Natural killer cell treated with Interleukin-12 subunit alpha and Interleukin-12 subunit beta and Interleukin-15 and Interleukin-18, amount 100 ng/mL, for 72 hours (primary cell): ENCODE data around the gene FOXJ3. TPM values are rescaled to one million over a fixed set of nuclear protein-coding genes. Genes with fewer than 3 reads are reported as not detected.
A peak's percentile ranks its signal among the peaks of the same experiment; 100 is the strongest.

Source experiments
- ATAC-seq, 2 donors: fragments of 150-1000 bp; cut with Tn5 transposase in 1 of 2; sonication (Bioruptor Pico), chemical (Tn5 transposase) in 1 of 2; 2 replicates each; pipeline ENCODE4 v1.10.0; 2021
- DNase-seq: peaks from one replicate; pipeline ENCODE4 v3.0.0; 2022; ENCODE audit warnings: low spot score
- H3K27ac Mint-ChIP-seq, 2 donors: 1 replicate in 1 of 2; 2 replicates in 1 of 2; pipeline ENCODE4 v1.8.0; 2022; ENCODE audit warnings: mixed read lengths in 2 of 2, mild to moderate bottlenecking in 1 of 2, moderate library complexity in 1 of 2
- H3K27me3 Mint-ChIP-seq, 2 donors: 1 replicate in 1 of 2; 2 replicates in 1 of 2; pipeline ENCODE4 v1.8.0; 2022; ENCODE audit warnings: mixed read lengths in 2 of 2
- H3K36me3 Mint-ChIP-seq: one replicate; pipeline ENCODE4 v1.8.0; 2022; ENCODE audit warnings: mixed read lengths
- H3K4me1 Mint-ChIP-seq, 2 donors: 1 replicate in 1 of 2; 2 replicates in 1 of 2; pipeline ENCODE4 v1.8.0; 2022; ENCODE audit warnings: low read depth in 2 of 2, mixed read lengths in 2 of 2, mild to moderate bottlenecking in 1 of 2
- H3K4me3 Mint-ChIP-seq: one replicate; pipeline ENCODE4 v1.8.0; 2022; ENCODE audit warnings: mixed read lengths
- H3K9me3 Mint-ChIP-seq: 2 replicates; pipeline ENCODE4 v1.8.0; 2022; ENCODE audit warnings: mixed read lengths
- total RNA-seq, 2 donors: library from RNA; stranded (reverse); gene quantifications; one replicate each; pipeline ENCODE4 v1.2.3, GENCODE V29; 2022

FOXJ3 gene
- total RNA-seq, 2 donors from 2014 or later: 57.9 to 69.9 TPM

- peaks cover 6 to 7% of the 10 kb centered on the region in 2 donors for H3K4me1 Mint-ChIP-seq
- no peaks in the 10 kb centered on the region for H3K9me3 Mint-ChIP-seq
- H3K27ac Mint-ChIP-seq: no peak overlapping the region
- DNase-seq (no peak), ATAC-seq (no peak)
- H3K36me3 Mint-ChIP-seq: peaks cover 12% of the 10 kb centered on the region
- no peak overlapping the region for H3K4me3 Mint-ChIP-seq
- peaks cover 3 to 4% of the 10 kb centered on the region in 2 donors for H3K27me3 Mint-ChIP-seq
These were observed 169.4 kb downstream of the FOXJ3 start for GRCh38 chr1:42165511-42166210.

GRCh38 chr1:42164551-42165420 is 170.2 kb downstream of the FOXJ3 start, which contains the start of gene GUCA2A:
Gene GUCA2A, minus strand, starts transcription at chr1:42164745. Its CDS starts 33 bp downstream, at chr1:42164712.
- no peak for DNase-seq
- ATAC-seq: peak in 1 of 2 donors; percentile 14
- peaks cover 6 to 7% of the 10 kb centered on the region in 2 donors for H3K4me1 Mint-ChIP-seq
- H3K9me3 Mint-ChIP-seq: no peaks in the 10 kb centered on the region
- H3K27me3 Mint-ChIP-seq: peaks cover 5 to 10% of the 10 kb centered on the region in 2 donors
- H3K36me3 Mint-ChIP-seq: peaks cover 17% of the 10 kb centered on the region
- H3K4me3 Mint-ChIP-seq: no peak within 1 kb of the TSS
- H3K27ac Mint-ChIP-seq: no peak within 1 kb of the TSS

- ATAC-seq: no peak
- Mint-ChIP-seq H3K9me3 (no peaks in the 10 kb centered on the region), H3K4me3 (no peak overlapping the region), H3K36me3 (peaks cover 17% of the 10 kb centered on the region), H3K27me3 (peaks cover 5 to 14% of the 10 kb centered on the region in 2 donors), H3K4me1 (peaks cover 6 to 7% of the 10 kb centered on the region in 2 donors), H3K27ac (no peak overlapping the region)
- DNase-seq: no peak
These were observed 171.2 kb downstream of the FOXJ3 start for GRCh38 chr1:42163536-42164503.

GRCh38 chr1:42163114-42163513 is 171.9 kb downstream of the FOXJ3 start:
- ATAC-seq (no peak), DNase-seq (no peak)
- H3K4me1 Mint-ChIP-seq: peaks cover 7% of the 10 kb centered on the region in 2 donors
- H3K9me3 Mint-ChIP-seq: no peaks in the 10 kb centered on the region
- no peak overlapping the region for H3K4me3 Mint-ChIP-seq
- peaks cover 17% of the 10 kb centered on the region for H3K36me3 Mint-ChIP-seq
- H3K27me3 Mint-ChIP-seq: peaks cover 5 to 14% of the 10 kb centered on the region in 2 donors
- no peak overlapping the region for H3K27ac Mint-ChIP-seq

- H3K9me3 Mint-ChIP-seq: no peaks in the 10 kb centered on the region
- no peak overlapping the region for H3K4me3 Mint-ChIP-seq
- H3K27me3 Mint-ChIP-seq: peaks cover 5 to 14% of the 10 kb centered on the region in 2 donors
- H3K27ac Mint-ChIP-seq: no peak overlapping the region
- H3K36me3 Mint-ChIP-seq: peaks cover 17% of the 10 kb centered on the region
- no peak for DNase-seq
- H3K4me1 Mint-ChIP-seq: peaks cover 14% of the 10 kb centered on the region in 2 donors
- peak in 1 of 2 donors; percentile 52 for ATAC-seq
These were observed 172.9 kb downstream of the FOXJ3 start for GRCh38 chr1:42162181-42162580.

- peak overlapping the region in 1 of 2 donors; percentile 81 for H3K27ac Mint-ChIP-seq
- no peak for ATAC-seq
- H3K36me3 Mint-ChIP-seq: peaks cover 17% of the 10 kb centered on the region
- H3K9me3 Mint-ChIP-seq: no peaks in the 10 kb centered on the region
- no peak for DNase-seq
- peaks cover 14% of the 10 kb centered on the region in 2 donors for H3K4me1 Mint-ChIP-seq
- peaks cover 8 to 14% of the 10 kb centered on the region in 2 donors for H3K27me3 Mint-ChIP-seq
- no peak overlapping the region for H3K4me3 Mint-ChIP-seq
These were observed 176.8 kb downstream of the FOXJ3 start for GRCh38 chr1:42158189-42158588.

- Mint-ChIP-seq H3K27ac (peak overlapping the region in 1 of 2 donors; percentile 81), H3K9me3 (no peaks in the 10 kb centered on the region), H3K4me3 (no peak overlapping the region), H3K4me1 (peaks cover 14% of the 10 kb centered on the region in 2 donors), H3K27me3 (peaks cover 8 to 14% of the 10 kb centered on the region in 2 donors), H3K36me3 (peaks cover 17% of the 10 kb centered on the region)
- ATAC-seq (no peak), DNase-seq (no peak)
These were observed 177.4 kb downstream of the FOXJ3 start for GRCh38 chr1:42157667-42158066.

GRCh38 chr1:42155362-42155761 is 179.7 kb downstream of the FOXJ3 start:
- Mint-ChIP-seq H3K4me1 (peaks cover 7% of the 10 kb centered on the region in 2 donors), H3K27ac (peak overlapping the region in 1 of 2 donors; percentile 31), H3K27me3 (peaks cover 9 to 17% of the 10 kb centered on the region in 2 donors), H3K4me3 (no peak overlapping the region), H3K9me3 (no peaks in the 10 kb centered on the region), H3K36me3 (peaks cover 2% of the 10 kb centered on the region)
- no peak for DNase-seq
- no peak for ATAC-seq

GRCh38 chr1:42154685-42155084 is 180.3 kb downstream of the FOXJ3 start:
- no peaks in the 10 kb centered on the region for H3K9me3 Mint-ChIP-seq
- H3K4me3 Mint-ChIP-seq: no peak overlapping the region
- peaks cover 7% of the 10 kb centered on the region in 2 donors for H3K4me1 Mint-ChIP-seq
- no peak for DNase-seq
- H3K27me3 Mint-ChIP-seq: peaks cover 14 to 18% of the 10 kb centered on the region in 2 donors
- no peaks in the 10 kb centered on the region for H3K36me3 Mint-ChIP-seq
- no peak for ATAC-seq
- H3K27ac Mint-ChIP-seq: no peak overlapping the region

- no peak overlapping the region for H3K27ac Mint-ChIP-seq
- no peaks in the 10 kb centered on the region for H3K36me3 Mint-ChIP-seq
- DNase-seq (no peak), ATAC-seq (no peak)
- H3K9me3 Mint-ChIP-seq: no peaks in the 10 kb centered on the region
- peaks cover 7% of the 10 kb centered on the region in 2 donors for H3K4me1 Mint-ChIP-seq
- peaks cover 14 to 15% of the 10 kb centered on the region in 2 donors for H3K27me3 Mint-ChIP-seq
- no peak overlapping the region for H3K4me3 Mint-ChIP-seq
These were observed 181.4 kb downstream of the FOXJ3 start for GRCh38 chr1:42153624-42154023.

GRCh38 chr1:42152907-42153600 is 182.0 kb downstream of the FOXJ3 start, which contains the start of gene GUCA2B:
Gene GUCA2B, plus strand, starts transcription at chr1:42153410. Its CDS starts 41 bp downstream, at chr1:42153451.
- Mint-ChIP-seq H3K36me3 (no peaks in the 10 kb centered on the region), H3K27ac (no peak within 1 kb of the TSS), H3K27me3 (peaks cover 14 to 15% of the 10 kb centered on the region in 2 donors), H3K4me3 (no peak within 1 kb of the TSS), H3K9me3 (no peaks in the 10 kb centered on the region), H3K4me1 (peaks cover 6 to 7% of the 10 kb centered on the region in 2 donors)
- no peak for ATAC-seq
- DNase-seq: no peak

GRCh38 chr1:42152119-42152518 is 182.9 kb downstream of the FOXJ3 start:
- no peaks in the 10 kb centered on the region for H3K36me3 Mint-ChIP-seq
- H3K27ac Mint-ChIP-seq: no peak overlapping the region
- DNase-seq: no peak
- H3K27me3 Mint-ChIP-seq: peaks cover 14 to 15% of the 10 kb centered on the region in 2 donors
- no peaks in the 10 kb centered on the region for H3K4me1 Mint-ChIP-seq
- no peak overlapping the region for H3K4me3 Mint-ChIP-seq
- no peak for ATAC-seq
- no peaks in the 10 kb centered on the region for H3K9me3 Mint-ChIP-seq
